Hematopoietic multipotent progenitor cell treated with erythropoietin and hydrocortisone succinate and interleukin-3 and kit ligand, for 6 days (in vitro differentiated cells): ENCODE results near the gene MAP1LC3B.
"Not testable (repeated sequence)": the region's sequence is repeated elsewhere in the genome, so short reads cannot be mapped to it uniquely, and the experiment has no call there.

ENCODE experiments used
- DNase-seq: peaks from one replicate; pipeline ENCODE4 v3.0.0-alpha.2; 2015

MAP1LC3B gene

DNA sequence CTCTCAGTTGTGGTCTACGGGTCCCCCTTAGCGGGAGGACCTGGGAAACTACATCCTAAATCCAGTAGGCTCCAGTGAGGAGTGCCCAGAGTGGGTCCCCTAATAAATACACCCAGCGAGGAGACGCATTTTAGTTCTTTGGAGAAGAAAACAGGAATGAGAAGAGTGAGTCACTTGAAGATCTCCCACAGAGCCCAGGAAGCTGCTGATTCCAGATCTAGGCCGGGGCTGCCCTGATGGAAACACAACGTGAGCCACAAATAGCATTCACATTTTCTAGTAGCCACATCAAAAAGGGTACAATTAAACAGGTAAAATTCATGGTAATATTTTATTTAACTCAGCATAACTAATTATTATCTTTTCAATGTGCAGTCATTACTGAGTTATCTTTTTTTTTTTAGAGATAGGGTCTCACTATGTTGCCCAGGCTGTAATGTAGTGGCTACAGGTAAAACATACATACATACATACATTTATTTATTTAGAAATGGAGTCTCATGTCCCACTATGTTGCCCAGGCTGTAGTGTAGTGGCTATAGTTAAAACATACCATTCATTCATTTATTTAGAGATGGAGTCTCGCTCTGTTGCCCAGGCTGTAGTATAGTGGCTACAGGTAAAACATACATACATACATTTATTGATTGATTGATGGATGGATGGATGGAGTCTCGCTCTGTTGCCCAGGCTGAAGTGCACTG lies 30.1 kb upstream of the MAP1LC3B start:
- DNase-seq, result no peak

DNA sequence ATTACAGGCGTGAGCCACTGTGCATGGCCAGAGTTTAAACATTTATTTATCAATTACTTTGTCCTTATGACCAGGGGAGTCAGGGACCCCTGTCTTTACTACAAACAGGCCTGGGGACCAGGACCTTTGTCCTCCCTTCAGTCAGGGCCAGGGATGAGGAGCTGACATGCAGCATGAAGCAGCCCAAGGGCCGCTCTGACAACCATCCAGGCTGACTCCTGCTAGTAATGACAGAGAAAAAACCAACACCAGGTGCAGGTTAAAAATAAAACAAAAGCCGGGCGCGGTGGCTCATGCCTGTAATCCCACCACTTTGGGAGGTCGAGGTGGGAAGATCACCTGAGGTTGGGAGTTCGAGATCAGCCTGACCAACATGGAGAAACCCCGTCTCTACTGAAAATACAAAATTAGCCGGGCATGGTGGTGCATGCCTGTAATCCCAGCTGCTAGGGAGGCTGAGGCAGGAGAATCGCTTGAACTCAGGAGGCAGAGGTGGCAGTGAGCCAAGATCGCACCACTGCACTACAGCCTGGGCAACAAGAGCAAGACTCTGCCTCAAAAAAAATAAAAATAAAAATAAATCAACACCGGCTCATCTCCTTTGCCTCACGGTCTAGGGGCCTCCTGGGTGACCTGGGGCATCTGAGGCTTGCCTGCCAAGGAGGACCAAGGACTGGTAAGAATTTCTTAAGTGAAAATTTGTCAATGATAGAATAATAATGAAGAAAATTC lies 29.1 kb upstream of the MAP1LC3B start:
- not testable (repeated sequence) for DNase-seq

DNA sequence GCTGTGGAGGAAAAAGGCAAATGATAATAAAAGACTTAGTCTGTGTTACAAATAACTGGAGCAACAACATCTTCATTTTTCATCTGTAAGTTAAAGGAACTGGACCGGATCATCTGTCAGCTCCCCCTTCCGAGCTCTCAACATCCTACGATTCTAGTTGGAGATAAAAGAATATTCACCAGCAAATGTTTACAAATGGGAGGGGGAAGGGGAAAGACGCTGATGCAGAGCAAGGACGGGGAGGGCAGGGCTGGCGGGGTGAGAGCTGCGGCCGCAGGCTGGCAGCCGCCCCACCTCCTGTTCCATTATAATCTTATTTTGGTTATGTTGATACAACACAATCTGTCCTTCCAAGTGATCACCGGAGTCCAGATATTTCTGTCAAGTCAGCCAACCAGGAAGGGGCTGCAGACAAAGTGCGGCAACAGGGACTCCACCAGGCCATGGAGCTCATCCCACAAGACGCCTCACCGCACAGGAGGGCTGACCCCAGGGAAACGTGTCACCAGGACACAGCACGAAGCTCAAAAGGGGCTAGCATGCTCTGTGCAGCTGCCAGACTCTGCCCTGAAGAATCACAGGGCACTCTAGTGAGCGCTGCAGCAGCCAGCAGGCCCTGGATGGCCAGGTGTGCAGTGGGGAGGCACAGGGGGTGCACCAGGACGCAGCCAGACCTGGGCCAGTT lies 28.2 kb upstream of the MAP1LC3B start:
- DNase-seq, result no peak

DNA sequence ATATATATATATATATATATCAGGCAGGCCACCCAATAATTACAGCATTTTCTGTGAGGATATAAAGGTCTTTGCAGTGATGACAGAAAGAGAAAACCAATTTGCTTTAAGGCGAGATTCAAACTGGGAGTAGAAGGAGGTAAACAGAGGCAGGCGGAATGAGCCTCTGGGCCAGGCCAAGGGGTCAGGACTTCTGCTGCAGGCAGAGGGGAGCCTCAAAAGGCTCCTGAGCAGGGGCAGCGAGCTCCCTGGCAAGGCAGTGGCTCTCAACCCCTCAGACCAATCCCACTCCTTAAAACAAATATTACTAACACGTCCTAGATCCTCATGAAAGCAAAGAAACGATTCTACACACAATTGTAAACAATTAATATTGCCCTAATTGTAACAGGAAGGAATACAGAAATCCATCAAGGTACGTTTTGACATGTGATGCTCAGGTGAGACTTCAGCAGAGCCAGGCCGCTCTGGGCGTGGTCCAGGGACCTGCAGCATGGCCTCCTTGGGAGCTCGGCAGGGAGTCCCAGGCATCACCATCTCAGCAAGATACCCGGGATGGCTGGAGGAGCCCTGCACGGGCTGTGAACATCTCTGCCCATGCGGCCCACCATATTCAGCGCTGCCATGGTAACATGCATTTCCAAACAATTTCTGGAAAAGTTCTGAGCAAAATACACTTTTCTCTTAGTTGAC lies 27.0 kb upstream of the MAP1LC3B start:
- DNase-seq, result no peak

DNA sequence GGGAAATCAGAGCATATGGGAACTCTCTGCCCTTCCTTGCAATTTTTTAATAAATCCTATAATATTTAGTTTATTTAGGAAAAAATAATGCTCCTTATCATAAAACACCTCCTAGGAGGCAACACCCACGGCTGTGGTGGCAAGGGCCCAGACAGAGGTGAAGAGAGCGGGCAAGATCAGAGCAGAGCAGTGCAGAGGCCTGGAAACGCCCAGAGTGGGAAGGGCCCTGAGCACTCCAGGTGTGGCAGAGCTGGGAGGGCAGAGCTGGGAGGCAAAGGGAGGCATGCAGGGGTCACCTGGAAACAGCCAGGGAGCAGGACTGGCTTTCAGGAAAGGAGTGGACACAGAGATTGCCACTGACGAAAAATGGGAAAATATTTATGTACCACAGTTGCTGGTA lies 25.8 kb upstream of the MAP1LC3B start:
- DNase-seq, result no peak

DNA sequence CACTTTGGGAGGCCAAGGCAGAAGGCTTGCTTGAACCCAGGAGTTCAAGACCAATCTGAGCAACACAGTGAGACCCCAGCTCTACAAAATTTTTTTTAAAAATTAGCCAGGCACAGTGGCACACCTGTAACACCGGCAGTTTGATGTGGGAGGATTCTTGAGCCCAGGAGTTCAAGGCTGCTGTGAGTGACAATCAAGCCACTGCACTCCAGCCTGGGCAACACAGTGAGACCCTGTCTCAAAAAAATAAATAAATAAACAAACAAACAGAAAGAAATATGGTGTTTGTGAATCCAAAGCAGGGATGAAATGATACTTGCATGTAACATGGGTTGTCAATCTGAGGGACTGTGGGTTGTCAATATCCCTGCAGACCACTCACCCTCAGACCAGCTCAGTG lies 25.2 kb upstream of the MAP1LC3B start:
- DNase-seq, result no peak

DNA sequence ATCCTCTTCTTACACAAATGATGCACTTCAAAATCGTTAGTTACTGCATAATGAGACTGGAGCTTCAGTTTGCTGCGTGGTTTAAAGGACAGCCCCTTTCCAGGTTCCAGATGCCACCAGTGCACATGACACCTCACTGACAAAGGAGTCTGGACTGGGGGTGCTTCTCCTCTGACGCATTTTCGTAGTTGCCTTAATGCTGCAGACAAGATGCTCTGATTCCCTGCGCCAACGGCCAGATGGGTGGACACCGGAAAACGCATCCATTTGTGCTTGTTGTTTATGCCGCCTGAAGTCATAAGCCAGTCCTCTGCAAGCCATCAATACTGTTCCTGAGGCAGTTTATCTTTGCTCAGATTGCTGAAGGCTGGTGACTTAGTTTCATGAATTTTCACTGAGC lies 24.6 kb upstream of the MAP1LC3B start:
- DNase-seq, result no peak

DNA sequence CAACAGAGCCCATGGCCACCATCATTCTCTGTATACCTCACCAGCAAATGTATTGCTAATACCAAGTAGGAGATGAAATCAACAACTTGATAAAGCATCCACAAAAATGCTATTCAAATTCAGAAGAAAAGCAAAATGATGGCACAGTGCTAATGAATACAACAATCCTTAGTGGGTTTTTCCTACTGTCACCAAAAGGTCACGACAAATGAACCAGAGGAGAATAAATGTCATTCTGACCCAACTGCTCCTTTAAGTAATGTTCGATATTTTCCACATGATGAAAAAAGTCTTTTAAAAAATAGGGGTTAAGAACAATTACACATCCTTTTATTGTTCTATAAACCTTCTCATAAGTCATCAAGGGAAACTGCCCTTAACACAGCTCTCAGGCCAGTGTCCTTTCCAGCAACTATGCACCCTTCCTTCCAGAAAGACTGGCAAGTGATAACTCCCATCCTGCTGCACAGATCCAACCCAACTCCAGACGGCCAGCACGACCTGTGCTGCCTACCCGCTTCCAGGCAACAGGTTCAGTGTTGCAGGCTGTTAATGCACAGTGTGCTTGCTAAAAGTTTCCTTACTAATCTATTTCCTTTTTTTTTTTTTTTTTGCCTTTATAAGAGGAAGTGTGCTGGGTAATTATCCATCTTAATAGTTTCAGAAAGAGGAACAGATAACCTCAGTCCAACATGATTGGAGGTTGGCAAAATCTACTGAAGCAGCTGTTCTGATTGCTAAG lies 23.9 kb upstream of the MAP1LC3B start:
- DNase-seq, result peak; percentile 55

DNA sequence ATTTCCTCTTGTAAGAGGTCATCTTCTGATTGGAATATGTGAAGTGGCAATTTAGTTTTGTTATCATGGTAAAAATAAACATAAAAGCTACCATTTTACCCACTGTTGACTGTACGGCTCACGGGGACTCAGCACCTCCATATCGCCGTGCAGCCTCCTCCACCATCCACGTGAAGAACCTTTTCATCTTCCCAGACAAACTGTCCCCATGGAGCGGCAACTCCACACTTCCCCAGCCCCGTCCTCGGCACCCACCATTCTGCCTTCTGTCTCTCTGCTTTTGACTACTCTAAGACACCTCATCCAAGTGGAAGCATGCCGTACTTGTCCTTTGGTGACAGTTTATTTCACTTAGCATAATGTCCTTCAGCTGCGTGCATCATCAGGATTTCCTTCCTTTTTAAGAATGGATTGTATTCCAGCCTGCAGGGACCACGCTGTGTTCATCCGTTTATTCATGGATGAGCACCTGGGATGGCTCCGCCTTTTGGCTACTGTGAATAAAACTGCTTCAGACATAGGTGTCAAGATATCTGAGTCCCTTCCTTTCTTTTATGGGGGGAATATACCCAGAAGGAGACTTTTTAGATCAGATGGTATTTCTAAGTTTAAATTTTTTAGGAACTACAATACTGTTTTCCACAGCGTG lies 22.9 kb upstream of the MAP1LC3B start:
- DNase-seq, result no peak

DNA sequence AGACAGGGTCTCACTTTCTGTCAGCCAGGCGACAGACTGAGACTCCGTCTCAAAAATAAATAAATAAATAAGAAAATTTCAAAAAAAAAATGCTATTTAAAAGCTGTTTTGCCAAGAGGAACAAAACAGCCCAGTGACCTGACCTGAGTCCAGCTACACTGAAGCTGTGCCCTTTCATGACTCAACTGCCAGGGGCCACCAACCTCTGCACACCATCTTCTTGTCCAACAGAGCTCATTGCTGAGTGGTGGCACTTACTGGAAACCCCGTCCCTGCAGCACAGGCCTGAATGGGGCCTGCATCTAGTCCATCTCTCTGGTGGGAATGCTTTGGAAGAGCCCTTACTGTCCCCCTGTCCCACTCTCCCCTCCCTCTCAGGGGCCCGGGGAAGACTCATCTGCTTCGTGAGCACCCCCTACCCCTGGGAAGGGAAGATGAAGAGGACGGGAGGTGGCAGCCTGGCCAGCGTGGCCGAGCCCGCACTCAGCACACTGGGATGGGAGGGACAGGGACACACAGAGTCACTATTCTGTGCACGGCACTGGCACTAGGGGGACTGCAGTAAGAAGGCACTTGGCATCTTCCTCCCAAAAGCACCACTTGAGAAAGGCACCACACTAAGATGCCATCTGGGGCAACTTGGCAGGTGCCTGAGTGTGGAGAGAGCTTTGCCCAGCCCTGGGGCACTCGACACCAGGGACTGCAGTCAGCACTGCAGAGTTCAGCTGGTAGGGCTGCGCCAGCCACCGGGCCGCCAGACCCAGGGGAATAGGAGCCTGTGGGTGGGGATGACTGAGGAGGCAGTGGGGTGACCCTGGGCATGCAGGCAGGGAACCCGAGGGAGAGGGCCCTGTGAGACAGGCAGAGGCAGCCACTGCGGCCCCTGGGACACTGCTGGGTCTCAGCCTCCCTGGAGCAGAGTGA lies 22.1 kb upstream of the MAP1LC3B start:
- no peak for DNase-seq

DNA sequence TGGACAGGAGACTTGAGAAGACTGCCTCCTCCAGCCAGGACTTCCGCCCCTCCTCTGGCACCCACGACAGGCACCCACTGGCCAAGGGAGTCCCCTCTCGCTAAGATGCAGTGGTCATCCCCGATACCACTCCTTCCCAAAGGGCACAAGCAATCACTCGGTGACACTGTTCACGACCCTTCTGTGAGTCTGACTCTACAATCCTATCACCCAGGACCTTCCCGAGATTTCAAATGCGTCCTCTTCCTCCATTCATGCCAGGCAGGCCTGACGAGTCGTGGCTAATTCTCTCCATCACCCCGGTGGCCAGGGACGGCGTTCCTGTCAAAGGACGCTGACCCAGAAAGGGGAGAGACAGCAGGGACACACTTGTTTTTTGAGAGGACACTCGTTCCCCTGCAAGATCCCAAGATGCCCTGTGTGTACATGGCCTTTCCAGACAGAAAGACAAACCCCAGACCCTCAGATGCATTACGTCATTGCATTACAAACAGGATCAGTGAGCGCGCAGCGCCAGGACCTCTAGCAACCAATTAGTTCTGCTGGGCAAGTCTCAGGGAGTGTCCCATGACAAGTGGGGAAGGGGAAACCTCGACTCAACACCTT lies 20.8 kb upstream of the MAP1LC3B start:
- no peak for DNase-seq

DNA sequence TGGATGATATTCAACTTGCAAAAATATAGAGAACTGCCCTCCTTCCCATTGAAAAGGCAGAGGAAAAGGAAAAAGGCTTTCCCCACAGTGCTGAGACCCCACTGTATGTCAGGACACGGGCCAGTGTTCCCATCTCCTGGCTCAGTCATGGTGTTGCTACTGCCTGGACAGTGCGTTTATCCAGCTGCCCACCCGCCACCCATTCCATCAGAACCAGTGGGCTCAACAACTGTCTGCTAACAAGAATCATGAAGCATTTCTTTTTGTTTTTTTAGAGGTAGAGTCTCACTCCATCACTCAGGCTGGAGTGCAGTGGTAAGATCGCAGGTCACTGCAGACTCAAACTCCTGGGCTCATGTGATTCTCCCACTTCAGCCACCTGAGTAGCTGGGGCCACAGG lies 19.8 kb upstream of the MAP1LC3B start:
- no peak for DNase-seq

DNA sequence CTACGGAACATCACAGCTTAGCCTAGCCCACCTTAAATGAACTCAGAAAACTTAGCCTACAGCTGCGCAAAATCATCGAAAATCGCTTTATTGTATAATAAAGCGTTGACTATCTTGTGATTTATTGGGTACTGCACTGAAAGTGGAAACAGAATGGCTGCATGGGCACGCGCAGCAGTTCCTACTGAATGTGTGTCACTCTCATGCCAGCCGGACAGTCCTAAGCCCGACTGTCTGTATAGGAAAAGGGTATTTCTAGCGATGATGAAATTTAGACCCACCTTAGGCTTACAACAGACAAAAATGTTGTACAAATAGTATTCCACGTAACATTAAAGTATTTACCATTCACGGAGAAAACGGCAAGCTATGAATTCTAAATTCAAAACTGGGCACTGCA lies 17.8 kb upstream of the MAP1LC3B start:
- no peak for DNase-seq

DNA sequence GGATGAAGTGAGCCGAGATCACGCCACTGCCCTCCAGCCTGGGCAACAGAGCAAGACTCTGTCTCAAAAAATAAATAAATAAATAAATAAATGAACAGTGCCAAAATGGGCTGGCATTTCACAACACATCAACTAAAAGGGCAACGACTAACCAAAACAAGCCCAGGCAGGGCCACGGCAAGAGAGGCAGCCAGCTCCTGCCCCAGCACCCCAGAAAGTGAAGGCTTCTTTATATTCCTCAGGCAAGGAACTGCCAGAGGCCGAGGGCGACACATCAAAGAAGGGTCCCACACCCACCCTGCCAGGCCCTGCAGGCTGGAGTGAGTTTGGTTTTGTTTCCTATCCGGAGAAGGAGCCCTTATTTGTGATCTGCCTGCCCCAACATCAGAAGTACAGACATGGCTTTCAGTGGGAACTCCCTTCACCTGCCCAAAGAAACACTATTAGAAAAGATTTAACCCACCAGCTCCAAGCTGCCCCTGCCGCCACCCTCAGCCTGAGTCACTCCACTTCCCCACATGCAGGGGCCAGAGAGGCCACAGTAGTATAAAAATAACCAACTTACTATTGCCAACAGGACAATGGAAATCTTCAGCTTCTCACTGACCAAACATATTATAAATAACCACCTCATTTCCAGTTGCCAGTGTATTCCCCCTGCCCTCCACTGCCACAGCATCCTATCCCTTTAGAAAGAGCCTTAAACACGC lies 16.6 kb upstream of the MAP1LC3B start:
- DNase-seq, result peak; percentile 12

DNA sequence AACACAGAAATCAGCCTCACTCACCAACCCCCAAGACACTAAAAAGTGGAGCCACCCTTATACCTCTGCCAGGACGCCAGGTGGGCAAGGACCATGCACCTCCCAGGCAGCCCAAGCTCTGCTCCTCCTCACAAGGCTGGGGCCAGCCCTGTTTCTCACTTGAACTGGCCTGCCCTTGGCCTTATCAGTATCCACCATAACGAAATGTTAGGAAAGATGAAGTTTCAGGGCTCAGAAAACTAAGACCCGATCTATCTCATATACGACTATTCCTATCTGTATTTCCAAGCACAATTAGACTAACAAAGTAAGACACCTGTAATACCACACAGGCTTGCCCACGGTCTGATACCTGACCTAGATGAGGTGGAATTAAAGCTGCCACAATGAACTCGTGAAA lies 15.5 kb upstream of the MAP1LC3B start:
- DNase-seq, result peak; percentile 73

DNA sequence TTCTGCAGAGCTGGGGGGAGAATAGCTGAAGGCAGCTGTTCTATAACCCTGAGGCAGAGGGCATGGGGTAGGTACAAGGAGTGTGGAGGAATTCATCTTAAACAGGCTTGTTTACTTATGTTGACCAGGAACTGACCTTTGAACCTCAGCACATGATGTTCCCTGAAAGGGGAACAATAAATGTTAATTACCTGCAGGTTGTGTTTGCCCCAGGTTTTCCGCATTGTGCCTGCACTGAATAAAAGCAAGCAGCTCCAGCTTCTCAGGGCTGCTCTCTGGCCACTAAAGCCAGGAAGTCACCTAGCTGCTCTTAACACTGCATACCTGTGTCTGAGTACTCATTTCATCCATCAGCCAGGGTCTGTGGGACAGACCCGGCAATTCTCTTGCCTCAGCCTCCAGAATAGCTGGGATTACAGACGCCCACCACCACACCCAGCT lies 12.8 kb upstream of the MAP1LC3B start:
- not testable (repeated sequence) for DNase-seq

DNA sequence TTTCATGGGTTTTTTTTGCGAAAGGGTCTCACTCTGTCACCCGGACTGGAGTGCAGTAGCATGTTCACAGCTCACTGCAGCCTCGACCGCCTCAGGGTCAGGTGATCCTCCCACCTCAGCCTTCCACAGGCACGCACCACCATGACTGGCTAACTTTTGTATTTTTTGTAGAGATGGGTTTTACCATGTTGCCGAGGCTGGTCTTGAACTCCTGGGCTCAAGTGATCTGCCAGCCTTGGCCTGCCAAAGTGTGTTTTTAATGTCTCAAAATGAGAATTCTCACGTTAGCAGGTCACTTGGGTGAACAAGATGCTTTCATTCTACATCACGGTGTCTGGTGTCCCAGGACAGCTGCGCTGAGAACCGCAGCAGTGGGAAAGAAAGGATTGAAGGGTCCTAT lies 11.7 kb upstream of the MAP1LC3B start:
- no peak for DNase-seq

DNA sequence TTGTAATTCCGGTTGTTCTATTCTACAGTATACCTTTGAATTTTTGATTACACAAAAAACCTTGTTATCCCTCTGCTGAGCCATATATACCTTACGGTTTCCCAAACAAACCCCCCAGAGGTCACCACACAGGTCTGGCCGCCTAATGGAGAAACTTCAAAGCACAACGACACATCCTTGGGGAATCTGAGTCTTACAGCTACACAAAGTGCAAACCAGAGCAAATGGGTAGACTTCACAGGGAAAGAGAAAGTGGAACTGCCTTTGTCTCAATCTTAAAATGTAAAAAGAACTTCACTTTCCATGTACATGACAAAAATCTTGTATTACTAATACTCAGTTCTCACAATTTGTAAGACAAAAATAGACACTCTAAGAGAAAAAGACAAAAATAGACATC lies 11.3 kb upstream of the MAP1LC3B start:
- no peak for DNase-seq

DNA sequence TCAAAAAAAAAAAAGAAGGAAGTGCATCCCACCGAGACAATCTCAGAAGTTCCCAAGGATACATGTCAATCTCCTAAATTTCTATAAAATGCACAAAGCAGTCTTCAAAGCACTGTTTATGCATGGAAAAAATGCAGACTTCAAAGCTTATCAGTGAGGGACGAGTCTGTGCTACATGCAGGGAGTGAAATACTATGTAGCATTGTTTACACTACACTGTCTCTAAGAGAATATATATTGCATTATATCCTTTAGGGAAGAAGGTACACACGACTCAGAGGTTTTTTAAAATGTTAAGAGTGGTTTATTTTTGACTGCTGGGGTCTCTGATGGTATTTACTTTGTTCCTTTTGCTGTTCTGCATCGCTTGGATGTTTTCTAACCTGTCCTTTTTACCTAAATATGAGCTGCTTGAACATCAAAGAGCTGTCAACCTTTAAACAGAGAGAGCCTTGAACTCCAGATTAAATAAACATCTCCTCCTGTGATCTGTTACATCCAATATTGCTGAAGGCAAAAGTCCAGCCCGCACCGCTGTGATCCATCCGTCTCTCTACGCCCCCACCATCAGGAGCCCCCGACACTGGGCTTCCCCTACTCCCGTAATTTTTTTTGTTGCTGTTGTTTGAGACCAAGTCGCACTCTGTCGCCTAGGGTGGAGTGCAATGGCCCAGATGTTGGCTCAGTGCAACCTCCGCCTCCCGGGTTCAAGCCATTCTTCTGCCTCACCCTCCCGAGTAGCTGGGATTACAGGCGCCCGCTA lies 9.9 kb upstream of the MAP1LC3B start:
- DNase-seq, result peak; percentile 22
